GM20000 (cell line): ENCODE data around the gene JRKL.
A peak's percentile ranks its signal among the peaks of the same experiment; 100 is the strongest.

Experiments
- DNase-seq: peaks from one replicate; pipeline ENCODE4 v3.0.0; 2012; ENCODE audit warnings: low spot score
- TF ChIP-seq, protein P1 (sequence below): IDR thresholded peaks from 2 replicates; pipeline ENCODE4 v1.5.1; 2012; ENCODE audit warnings: mild to moderate bottlenecking, control low read depth; ENCODE audit errors: extremely low read depth, missing control alignments

JRKL gene

DNA sequence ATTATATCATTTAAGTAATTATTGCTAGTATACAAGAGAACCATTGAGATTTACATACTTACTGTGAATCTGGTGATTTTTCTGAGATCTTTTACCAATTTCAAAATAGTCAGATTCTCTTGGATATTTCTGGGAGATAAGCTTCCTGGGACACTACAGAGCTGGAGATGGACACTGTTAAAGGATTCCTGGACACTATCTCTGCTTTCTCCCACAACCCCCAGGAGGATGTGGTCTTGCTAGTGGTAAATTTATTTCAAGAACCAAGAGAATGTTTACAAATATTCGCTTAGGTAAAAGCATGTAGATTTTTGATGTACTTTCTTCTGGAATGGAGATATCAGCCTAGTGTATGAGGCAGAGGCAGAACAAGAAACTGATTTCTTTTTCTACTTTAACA lies 13.0 kb upstream of the JRKL start:
- DNase-seq: no peak
- TF ChIP-seq, protein P1, sequence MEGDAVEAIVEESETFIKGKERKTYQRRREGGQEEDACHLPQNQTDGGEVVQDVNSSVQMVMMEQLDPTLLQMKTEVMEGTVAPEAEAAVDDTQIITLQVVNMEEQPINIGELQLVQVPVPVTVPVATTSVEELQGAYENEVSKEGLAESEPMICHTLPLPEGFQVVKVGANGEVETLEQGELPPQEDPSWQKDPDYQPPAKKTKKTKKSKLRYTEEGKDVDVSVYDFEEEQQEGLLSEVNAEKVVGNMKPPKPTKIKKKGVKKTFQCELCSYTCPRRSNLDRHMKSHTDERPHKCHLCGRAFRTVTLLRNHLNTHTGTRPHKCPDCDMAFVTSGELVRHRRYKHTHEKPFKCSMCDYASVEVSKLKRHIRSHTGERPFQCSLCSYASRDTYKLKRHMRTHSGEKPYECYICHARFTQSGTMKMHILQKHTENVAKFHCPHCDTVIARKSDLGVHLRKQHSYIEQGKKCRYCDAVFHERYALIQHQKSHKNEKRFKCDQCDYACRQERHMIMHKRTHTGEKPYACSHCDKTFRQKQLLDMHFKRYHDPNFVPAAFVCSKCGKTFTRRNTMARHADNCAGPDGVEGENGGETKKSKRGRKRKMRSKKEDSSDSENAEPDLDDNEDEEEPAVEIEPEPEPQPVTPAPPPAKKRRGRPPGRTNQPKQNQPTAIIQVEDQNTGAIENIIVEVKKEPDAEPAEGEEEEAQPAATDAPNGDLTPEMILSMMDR: no peak

GRCh38 chr11:96384156-96384555 lies 5.7 kb upstream of the JRKL start:
- no peak for DNase-seq

GRCh38 chr11:96385187-96385586 lies 4.6 kb upstream of the JRKL start:
- DNase-seq: no peak
- TF ChIP-seq, protein P1: no peak

More at GRCh38 chr11:96384156-96384555, 5.7 kb upstream of the JRKL start:
- TF ChIP-seq, protein P1: no peak

- no peak for DNase-seq
- TF ChIP-seq, protein P1: no peak
Measured at GRCh38 chr11:96388891-96389719, 708 bp upstream of the JRKL start.

GRCh38 chr11:96390488-96390792 lies 627 bp downstream of the JRKL start:
- DNase-seq: no peak
- TF ChIP-seq, protein P1: no peak

DNA sequence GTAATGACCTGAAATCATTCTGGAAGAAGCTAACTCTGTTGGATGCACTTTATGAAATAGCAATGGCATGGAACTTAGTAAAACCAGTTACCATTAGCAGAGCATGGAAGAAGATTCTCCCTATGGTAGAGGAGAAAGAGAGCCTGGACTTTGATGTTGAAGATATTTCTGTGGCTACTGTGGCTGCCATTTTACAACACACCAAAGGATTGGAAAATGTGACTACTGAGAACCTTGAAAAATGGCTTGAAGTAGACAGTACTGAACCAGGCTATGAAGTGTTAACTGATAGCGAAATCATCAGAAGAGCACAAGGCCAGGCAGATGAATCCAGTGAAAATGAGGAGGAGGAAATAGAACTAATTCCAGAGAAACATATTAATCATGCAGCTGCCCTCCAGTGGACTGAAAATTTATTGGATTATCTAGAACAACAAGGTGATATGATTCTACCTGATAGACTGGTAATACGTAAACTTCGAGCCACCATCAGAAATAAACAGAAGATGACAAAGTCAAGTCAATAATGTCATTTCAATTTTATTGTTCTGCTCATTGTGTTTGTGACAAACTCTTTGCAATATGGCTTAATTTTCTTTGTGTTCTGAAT lies 2.0 kb downstream of the JRKL start:
- TF ChIP-seq, protein P1: no peak
- no peak for DNase-seq

- peak; percentile 31 for DNase-seq
- TF ChIP-seq, protein P1: peak; percentile 49
Measured at GRCh38 chr11:96393753-96394348, 4.0 kb downstream of the JRKL start.
